Activated CD8-positive, alpha-beta memory T cell treated with anti-CD3 and anti-CD28 coated beads, Interleukin-2, amount 50 U/mL, for 1 hour (primary cell): ENCODE measurements around the gene PTPRG.

ENCODE experiments used
- DNase-seq: peaks from one replicate; pipeline ENCODE4 v3.0.0-alpha.2; 2020; ENCODE audit errors: extremely low read depth

The PTPRG gene

DNA sequence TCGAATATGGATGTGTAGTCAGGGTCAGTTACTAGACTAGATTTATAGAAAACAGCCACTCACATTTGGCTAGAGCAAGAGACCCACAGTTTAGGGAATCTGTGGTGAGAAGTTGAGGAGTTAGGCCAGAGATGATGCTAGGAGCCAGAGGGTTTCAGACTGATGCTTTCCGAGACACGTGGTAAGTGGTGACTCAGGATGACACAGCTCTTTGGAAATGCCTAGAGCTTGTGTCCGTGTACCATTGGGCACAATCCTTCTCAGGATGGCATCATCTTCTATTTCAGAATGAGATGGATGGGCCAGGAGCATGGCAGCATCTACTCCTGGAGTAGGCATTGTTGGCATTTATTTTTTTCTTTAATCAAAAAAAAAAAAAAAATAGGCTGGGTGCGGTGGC is 28.5 kb downstream of the PTPRG start:
- no peak for DNase-seq

GRCh38 chr3:61591300-61591699 is 29.9 kb downstream of the PTPRG start:
- no peak for DNase-seq

GRCh38 chr3:61593446-61594029 is 32.2 kb downstream of the PTPRG start:
- DNase-seq = no peak

DNA sequence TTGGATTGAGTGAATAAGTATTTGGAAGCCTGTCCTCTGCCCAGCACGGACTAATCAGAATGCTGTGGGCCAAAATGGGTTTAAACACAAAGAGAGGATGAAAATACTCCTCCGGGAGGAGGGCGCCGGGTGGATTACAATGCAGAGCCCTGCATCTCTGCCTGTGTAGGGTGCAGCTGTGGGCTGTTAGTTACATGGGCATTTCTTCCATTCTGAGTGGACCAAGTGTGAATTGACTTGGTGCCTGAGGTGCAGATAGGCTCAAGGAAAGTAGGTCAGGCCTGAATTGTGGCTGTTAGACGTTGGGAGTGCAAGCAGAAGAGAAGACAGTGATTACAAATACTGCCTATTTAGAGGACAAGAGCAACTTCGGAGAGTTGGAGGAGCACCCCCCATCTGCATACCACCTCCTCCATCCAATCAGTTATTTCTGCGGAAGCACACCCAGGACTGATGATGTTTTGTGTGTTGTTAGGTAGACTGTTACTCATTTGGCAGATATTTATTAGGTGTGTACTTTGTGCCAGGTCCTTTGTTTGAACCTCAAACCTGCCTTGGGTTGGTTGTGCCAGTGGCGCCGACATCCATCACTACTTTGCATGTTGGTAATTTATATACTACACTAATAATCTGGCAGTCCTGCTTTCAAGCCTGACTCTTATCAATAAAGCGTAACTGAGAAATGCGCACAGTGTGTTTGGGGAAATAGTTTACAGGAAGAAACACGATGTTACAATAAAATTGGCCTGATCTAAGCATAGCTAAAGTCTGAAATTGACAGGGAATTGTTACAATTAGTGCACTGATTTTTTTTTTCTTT is 33.0 kb downstream of the PTPRG start:
- no peak for DNase-seq

DNA sequence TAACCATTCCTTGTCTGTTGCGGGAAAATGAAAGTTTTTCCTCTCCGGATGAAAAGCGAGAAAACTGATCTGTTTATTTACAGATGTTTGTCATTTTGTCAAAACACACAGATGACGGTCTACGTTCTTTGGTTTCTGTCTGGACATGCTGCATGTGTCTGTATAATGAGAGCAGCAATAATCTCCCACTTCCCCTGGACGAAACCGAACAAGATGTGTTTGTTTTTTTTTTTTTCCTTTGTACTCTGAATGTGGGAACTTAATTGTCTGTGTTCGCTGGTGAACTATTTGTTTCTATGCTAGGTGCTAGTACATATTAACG is 33.6 kb downstream of the PTPRG start:
- no peak for DNase-seq

DNA sequence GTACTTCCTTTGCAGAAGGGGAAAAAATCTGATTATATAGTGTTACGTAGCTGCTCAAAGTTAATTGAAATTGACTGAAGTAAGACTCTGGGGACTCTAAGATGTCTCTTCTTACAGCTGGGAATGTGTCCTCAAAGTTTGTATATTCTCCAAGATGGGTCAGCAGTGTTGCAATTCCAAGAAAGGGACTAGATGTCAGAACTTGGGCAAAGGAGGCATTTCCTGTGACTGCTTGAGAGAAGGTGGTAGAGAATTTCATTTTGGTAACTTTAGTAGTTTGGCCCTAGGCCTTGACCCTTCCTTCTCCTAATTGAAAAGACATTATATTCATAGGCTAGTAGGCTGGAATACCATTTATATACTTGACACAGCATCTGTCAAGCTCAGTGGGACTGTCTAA is 33.9 kb downstream of the PTPRG start:
- DNase-seq = no peak

- no peak for DNase-seq
These were observed 34.5 kb downstream of the PTPRG start for GRCh38 chr3:61595826-61596225.

- DNase-seq = no peak
These were observed 36.5 kb downstream of the PTPRG start for GRCh38 chr3:61597906-61598305.

DNA sequence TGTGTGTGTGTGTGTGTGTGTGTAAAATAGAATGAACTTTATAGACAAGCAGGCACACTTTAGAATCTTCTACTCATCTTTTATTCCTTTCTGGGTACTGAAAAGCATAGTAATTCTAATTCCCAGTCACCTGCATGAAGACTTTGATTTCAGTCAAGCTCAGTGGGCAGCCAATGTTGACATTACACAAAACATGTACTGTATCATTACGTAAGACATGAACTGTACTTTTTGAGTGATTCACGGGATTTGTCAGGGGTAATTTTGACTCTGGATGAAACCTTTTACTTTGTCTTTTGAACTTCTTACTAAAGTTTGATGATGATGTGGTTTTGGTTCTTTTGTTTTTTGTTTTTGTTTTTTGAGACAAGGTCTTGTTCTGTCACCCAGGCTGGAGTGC is 38.8 kb downstream of the PTPRG start:
- no peak for DNase-seq

- DNase-seq = no peak
These were observed 40.5 kb downstream of the PTPRG start for GRCh38 chr3:61601831-61602230.

- no peak for DNase-seq
These were observed 41.1 kb downstream of the PTPRG start for GRCh38 chr3:61602466-61602865.

DNA sequence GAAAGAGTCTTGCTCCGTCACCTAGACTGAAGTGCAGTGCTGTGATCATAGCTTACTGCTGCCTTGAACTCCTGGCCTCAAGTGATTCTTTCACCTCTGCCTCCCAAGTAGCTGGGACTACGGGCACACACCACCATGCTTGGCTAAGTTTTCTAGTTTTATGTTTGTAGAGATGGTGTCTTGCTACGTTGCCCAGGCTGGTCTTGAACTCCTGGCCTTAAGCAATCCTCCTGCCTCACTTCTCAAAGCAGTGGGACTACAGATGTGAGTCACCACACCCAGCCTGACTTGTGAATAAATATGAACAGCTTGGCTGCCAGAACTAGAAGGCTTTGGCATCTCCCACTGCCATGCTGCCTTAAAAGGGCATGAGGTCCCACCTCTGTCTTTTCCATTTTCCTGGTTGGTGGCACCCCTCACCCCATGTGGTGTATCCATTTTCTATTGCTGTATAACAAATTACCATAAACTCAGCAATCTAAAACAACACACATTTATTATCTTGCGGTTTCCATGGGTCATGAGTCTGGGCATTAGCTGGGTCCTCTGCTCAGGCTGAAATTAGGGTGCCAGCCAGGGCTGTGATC is 44.3 kb downstream of the PTPRG start:
- DNase-seq = no peak

- DNase-seq = no peak
These were observed 44.8 kb downstream of the PTPRG start for GRCh38 chr3:61606196-61606595.

GRCh38 chr3:61608072-61608471 is 46.7 kb downstream of the PTPRG start:
- DNase-seq = no peak

- DNase-seq = no peak
These were observed 47.3 kb downstream of the PTPRG start for GRCh38 chr3:61608711-61609110.

- no peak for DNase-seq
These were observed 48.9 kb downstream of the PTPRG start for GRCh38 chr3:61610316-61610715.

DNA sequence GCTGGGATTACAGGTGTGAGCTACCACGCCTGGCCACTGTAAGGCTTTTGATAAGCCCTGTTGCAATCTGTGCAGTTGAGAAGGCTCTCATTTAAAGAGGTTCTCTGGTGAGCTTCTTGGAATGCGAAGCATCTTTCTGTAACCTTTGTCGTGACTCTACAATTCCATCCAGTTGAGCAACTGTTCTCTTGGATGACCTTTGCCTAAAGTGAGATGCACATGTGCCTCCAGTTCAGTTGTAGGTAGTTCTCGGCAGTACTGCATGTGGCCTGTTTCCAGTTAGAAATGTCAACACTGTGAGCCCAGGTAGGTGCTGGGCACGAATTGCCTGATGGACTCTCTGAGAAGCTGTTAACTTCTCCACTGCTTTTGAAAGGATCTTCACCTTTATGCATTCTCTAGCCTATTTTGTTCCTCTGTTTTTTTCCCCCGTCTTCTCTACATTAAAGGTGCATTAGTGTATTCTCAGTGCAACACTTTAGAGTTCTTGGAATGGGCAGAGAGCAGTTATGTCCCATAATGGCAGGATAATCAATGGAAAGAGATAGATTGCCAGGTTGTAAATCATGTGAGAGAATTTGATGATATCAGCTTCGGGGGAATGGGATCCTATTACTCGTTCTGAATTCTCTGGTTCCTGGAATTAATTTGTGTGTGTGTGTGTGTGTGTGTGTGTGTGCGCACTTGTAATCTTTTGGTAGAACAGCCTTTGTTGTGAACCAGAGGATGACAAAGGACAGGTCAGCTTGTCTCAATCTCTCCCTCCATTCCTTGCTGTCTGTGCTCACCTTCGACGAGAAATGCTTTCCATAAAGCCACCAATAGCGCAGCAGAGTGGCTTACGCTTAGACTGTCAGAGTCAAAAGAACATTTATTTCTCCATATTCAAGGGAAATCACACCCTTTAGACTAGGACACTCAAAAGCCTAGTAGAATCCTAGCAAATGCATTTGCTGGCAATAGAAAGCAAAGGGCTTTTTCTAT is 51.1 kb downstream of the PTPRG start:
- no peak for DNase-seq

DNA sequence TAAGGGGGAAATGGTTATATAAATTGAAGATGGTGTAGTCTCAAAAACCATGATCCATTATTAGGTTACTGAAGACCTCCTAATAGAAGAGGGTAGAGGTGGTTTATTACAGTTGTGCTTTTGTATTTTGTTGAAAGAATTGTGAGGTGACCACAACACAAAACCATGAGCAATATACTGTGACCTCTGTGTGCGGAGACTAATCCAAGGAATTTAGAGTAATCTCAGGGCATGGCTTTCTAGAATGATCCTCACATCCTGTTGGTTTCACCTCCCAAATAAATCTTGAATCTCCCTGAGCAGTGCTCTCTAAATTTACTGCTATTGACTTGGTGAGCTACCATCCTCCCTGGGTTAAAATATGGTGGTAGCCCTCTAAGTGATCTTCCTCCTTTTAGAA is 52.3 kb downstream of the PTPRG start:
- no peak for DNase-seq

DNA sequence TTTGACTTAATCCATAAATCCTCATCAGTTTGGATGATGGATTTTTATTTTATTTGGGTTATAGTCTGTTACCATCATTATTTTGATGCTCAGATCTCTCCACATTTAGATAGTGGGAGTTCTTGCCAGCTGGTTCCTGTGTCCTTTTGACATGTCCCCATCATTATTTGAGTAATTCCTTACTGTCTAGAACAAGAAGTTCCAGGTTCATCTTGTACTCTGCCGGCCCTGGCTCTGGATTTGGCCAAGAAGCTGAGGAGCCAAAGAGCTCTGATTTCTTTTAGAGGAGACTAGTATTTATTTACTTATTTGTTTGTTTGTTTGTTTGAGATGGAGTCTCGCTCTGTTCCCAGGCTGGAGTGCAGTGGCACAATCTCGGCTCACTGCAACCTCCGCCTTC is 54.3 kb downstream of the PTPRG start:
- no peak for DNase-seq

- no peak for DNase-seq
These were observed 55.2 kb downstream of the PTPRG start for GRCh38 chr3:61616586-61616985.

GRCh38 chr3:61617041-61617440 is 55.7 kb downstream of the PTPRG start:
- DNase-seq = no peak

DNA sequence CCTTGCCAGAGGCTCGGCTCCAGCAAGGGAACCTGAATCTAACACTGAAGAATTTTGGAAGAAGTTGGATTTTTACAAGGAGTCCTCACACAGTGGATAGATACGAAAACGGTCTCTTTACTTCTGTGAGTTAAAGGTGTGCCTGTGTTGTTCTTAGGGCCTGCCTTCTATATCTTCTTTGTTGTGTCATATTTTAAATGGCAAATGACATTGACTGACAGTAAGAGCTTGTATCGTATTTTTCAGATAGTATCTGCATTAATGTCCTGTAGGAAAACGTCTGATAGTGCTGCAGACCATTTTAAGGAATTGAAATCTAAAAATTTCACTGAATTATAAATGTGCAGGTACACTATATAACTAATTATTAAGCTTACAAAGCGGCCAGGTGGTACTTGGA is 56.3 kb downstream of the PTPRG start:
- DNase-seq = no peak
